Measurements from ENCODE around the gene MYZAP. TPM values are rescaled to one million over a fixed set of nuclear protein-coding genes. Genes with fewer than 3 reads are reported as not detected.

MYZAP gene
- total RNA-seq, 1 experiment from 2014 or later: 0.68 TPM

DNA sequence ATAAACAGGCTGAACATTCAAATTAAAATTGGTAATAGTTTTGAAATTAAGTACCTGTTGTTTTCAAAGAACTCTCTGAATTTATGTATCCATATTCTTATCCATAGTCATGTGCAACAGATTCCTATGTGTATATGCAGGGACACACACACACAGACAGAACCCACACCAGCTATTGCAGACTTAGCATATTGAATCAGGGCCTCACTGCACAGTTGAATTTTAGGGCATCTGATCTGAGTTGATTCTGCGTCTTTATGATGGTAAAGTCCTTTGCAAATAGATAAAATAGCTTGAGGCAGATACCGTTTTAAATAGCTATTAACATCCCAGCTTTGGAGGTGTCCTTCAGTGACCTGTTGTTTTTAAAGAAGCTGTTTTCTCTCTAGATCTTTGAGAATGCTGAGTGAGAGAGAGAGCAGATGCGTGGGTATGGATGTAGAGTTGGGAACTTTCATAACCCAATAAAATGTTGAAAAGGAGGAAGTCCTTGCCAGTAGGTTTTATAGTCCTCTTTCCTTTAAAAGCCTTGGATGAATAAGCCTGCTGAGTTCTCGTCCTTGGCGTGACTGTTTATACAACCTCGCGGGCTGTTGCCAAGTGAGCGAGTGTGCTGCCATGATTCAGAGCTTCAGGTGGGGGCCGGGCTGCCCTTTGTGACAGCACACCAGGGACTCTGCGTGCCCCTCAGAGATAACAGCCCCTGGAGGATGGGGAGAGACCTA is 18.3 kb downstream of the MYZAP start (continued):
- TF ChIP-seq HMGA2 (CRISPR knock-in tag; IDR thresholded peaks at IDR 0.05): no peak
- no peak for TF ChIP-seq EMX1 (CRISPR knock-in tag; IDR thresholded peaks at IDR 0.05)
- TF ChIP-seq, protein P1, sequence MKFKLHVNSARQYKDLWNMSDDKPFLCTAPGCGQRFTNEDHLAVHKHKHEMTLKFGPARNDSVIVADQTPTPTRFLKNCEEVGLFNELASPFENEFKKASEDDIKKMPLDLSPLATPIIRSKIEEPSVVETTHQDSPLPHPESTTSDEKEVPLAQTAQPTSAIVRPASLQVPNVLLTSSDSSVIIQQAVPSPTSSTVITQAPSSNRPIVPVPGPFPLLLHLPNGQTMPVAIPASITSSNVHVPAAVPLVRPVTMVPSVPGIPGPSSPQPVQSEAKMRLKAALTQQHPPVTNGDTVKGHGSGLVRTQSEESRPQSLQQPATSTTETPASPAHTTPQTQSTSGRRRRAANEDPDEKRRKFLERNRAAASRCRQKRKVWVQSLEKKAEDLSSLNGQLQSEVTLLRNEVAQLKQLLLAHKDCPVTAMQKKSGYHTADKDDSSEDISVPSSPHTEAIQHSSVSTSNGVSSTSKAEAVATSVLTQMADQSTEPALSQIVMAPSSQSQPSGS (CRISPR knock-in tag; IDR thresholded peaks at IDR 0.05; ENCODE audit: borderline replicate concordance, low read depth): no peak
- TF ChIP-seq, protein P2, sequence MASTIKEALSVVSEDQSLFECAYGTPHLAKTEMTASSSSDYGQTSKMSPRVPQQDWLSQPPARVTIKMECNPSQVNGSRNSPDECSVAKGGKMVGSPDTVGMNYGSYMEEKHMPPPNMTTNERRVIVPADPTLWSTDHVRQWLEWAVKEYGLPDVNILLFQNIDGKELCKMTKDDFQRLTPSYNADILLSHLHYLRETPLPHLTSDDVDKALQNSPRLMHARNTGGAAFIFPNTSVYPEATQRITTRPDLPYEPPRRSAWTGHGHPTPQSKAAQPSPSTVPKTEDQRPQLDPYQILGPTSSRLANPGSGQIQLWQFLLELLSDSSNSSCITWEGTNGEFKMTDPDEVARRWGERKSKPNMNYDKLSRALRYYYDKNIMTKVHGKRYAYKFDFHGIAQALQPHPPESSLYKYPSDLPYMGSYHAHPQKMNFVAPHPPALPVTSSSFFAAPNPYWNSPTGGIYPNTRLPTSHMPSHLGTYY (CRISPR knock-in tag; IDR thresholded peaks at IDR 0.05): no peak
- TF ChIP-seq ELF4 (CRISPR knock-in tag; IDR thresholded peaks at IDR 0.05; ENCODE audit: low read depth): no peak
- no peak for TF ChIP-seq ATF1 (CRISPR knock-in tag; IDR thresholded peaks at IDR 0.05)

DNA sequence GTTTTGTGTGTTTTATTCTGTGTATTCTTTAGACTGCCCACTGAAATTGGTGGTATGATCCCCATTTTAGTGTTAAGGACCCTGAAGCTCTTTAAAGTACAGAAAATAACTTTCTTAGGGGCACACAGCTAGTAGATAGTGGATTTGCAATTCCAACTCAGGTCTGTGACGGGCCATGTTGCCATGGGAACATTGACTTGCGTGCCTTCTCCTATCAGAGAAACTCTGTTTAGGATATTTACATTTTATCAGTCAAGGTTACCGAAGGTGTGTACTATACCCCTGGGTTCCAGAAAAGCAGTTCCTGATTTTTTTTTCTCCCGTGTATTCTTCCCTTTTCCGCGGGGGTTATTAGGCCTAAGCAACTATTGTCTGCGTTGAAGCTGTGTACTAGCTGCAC is 19.4 kb downstream of the MYZAP start:
- H3K4me1 Mint-ChIP-seq: peaks cover 20% of the 10 kb centered on the region
- TF ChIP-seq EMX1 (CRISPR knock-in tag; IDR thresholded peaks at IDR 0.05): no peak
- no peak for TF ChIP-seq ZNF317 (CRISPR knock-in tag; IDR thresholded peaks at IDR 0.05; ENCODE audit: borderline replicate concordance, low read depth)
- TF ChIP-seq PRRX2 (CRISPR knock-in tag; IDR thresholded peaks at IDR 0.05): no peak
- H3K4me3 Mint-ChIP-seq: no peak overlapping the region
- no peaks in the 10 kb centered on the region for H3K9me3 Mint-ChIP-seq
- ChIA-PET POLR2A (no interaction called here), CTCF (interaction anchor here (1.1 kb wide), 1 partner anchor 30 kb away, joined by 6 read pairs; no protein-coding TSS in a partner anchor)
- DNase-seq (ENCODE audit: low spot score) (no peak), ATAC-seq (no peak)
- no peaks in the 10 kb centered on the region; the same call in 1 of the 2 replicates for H3K27me3 Mint-ChIP-seq (ENCODE audit: low read depth)
- no peaks in the 10 kb centered on the region for H3K36me3 Mint-ChIP-seq
- no peak overlapping the region for H3K27ac Mint-ChIP-seq

DNA sequence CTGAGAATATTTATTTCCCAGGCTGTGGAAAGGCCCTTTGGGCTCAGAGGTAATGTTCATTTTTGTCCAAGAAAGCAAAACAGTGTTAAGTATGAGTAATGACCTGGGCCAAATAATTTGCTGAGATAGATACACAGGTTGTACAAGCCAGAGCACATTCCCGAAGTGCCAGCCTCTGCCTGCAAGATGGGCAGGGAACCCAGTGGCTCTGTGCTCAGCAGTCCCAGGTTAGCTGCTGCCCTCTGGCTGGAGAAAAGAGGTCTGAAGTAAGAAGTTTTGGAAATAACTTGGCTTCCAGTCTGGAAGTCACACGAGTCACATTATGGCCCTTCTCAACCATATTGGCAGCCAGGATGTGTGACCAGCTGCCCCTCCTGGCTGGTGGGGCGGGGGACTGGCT is 20.2 kb downstream of the MYZAP start:
- H3K36me3 Mint-ChIP-seq: no peaks in the 10 kb centered on the region
- no peaks in the 10 kb centered on the region; the same call in 1 of the 2 replicates for H3K27me3 Mint-ChIP-seq (ENCODE audit: low read depth)
- peak; percentile 28 for DNase-seq (ENCODE audit: low spot score)
- no peak overlapping the region for H3K4me3 Mint-ChIP-seq
- no peak overlapping the region for H3K27ac Mint-ChIP-seq
- ATAC-seq: peak; percentile 48
- ChIA-PET CTCF (interaction anchor here (1.1 to 1.6 kb wide), 4 partner anchors 21 to 60 kb away, joined by 3 to 7 read pairs (median 4); no protein-coding TSS in a partner anchor), POLR2A (no interaction called here)
- no peaks in the 10 kb centered on the region for H3K9me3 Mint-ChIP-seq
- H3K4me1 Mint-ChIP-seq: peaks cover 20% of the 10 kb centered on the region
- no peak for TF ChIP-seq ZNF671 (CRISPR knock-in tag; IDR thresholded peaks at IDR 0.05)
- no peak for TF ChIP-seq TEAD4 (CRISPR knock-in tag; IDR thresholded peaks at IDR 0.05)
- TF ChIP-seq SP1 (CRISPR knock-in tag; conservative IDR thresholded peaks at IDR 0.05): no peak
- TF ChIP-seq, protein P3, sequence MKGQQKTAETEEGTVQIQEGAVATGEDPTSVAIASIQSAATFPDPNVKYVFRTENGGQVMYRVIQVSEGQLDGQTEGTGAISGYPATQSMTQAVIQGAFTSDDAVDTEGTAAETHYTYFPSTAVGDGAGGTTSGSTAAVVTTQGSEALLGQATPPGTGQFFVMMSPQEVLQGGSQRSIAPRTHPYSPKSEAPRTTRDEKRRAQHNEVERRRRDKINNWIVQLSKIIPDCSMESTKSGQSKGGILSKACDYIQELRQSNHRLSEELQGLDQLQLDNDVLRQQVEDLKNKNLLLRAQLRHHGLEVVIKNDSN (CRISPR knock-in tag; IDR thresholded peaks at IDR 0.05): no peak
- TF ChIP-seq, protein P4, sequence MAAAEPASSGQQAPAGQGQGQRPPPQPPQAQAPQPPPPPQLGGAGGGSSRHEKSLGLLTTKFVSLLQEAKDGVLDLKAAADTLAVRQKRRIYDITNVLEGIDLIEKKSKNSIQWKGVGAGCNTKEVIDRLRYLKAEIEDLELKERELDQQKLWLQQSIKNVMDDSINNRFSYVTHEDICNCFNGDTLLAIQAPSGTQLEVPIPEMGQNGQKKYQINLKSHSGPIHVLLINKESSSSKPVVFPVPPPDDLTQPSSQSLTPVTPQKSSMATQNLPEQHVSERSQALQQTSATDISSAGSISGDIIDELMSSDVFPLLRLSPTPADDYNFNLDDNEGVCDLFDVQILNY (CRISPR knock-in tag; IDR thresholded peaks at IDR 0.05): no peak
- TF ChIP-seq, protein P5, sequence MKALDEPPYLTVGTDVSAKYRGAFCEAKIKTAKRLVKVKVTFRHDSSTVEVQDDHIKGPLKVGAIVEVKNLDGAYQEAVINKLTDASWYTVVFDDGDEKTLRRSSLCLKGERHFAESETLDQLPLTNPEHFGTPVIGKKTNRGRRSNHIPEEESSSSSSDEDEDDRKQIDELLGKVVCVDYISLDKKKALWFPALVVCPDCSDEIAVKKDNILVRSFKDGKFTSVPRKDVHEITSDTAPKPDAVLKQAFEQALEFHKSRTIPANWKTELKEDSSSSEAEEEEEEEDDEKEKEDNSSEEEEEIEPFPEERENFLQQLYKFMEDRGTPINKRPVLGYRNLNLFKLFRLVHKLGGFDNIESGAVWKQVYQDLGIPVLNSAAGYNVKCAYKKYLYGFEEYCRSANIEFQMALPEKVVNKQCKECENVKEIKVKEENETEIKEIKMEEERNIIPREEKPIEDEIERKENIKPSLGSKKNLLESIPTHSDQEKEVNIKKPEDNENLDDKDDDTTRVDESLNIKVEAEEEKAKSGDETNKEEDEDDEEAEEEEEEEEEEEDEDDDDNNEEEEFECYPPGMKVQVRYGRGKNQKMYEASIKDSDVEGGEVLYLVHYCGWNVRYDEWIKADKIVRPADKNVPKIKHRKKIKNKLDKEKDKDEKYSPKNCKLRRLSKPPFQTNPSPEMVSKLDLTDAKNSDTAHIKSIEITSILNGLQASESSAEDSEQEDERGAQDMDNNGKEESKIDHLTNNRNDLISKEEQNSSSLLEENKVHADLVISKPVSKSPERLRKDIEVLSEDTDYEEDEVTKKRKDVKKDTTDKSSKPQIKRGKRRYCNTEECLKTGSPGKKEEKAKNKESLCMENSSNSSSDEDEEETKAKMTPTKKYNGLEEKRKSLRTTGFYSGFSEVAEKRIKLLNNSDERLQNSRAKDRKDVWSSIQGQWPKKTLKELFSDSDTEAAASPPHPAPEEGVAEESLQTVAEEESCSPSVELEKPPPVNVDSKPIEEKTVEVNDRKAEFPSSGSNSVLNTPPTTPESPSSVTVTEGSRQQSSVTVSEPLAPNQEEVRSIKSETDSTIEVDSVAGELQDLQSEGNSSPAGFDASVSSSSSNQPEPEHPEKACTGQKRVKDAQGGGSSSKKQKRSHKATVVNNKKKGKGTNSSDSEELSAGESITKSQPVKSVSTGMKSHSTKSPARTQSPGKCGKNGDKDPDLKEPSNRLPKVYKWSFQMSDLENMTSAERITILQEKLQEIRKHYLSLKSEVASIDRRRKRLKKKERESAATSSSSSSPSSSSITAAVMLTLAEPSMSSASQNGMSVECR (CRISPR knock-in tag; IDR thresholded peaks at IDR 0.05; ENCODE audit: borderline replicate concordance): no peak
- TF ChIP-seq, protein P6, sequence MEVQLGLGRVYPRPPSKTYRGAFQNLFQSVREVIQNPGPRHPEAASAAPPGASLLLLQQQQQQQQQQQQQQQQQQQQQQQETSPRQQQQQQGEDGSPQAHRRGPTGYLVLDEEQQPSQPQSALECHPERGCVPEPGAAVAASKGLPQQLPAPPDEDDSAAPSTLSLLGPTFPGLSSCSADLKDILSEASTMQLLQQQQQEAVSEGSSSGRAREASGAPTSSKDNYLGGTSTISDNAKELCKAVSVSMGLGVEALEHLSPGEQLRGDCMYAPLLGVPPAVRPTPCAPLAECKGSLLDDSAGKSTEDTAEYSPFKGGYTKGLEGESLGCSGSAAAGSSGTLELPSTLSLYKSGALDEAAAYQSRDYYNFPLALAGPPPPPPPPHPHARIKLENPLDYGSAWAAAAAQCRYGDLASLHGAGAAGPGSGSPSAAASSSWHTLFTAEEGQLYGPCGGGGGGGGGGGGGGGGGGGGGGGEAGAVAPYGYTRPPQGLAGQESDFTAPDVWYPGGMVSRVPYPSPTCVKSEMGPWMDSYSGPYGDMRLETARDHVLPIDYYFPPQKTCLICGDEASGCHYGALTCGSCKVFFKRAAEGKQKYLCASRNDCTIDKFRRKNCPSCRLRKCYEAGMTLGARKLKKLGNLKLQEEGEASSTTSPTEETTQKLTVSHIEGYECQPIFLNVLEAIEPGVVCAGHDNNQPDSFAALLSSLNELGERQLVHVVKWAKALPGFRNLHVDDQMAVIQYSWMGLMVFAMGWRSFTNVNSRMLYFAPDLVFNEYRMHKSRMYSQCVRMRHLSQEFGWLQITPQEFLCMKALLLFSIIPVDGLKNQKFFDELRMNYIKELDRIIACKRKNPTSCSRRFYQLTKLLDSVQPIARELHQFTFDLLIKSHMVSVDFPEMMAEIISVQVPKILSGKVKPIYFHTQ (CRISPR knock-in tag; IDR thresholded peaks at IDR 0.05): no peak
- TF ChIP-seq GABPB1 (CRISPR knock-in tag; IDR thresholded peaks at IDR 0.05): no peak
- no peak for TF ChIP-seq ZNF317 (CRISPR knock-in tag; IDR thresholded peaks at IDR 0.05; ENCODE audit: borderline replicate concordance, low read depth)
- TF ChIP-seq ZNF396 (CRISPR knock-in tag; IDR thresholded peaks at IDR 0.05; ENCODE audit: borderline replicate concordance): no peak
- TF ChIP-seq, protein P7, sequence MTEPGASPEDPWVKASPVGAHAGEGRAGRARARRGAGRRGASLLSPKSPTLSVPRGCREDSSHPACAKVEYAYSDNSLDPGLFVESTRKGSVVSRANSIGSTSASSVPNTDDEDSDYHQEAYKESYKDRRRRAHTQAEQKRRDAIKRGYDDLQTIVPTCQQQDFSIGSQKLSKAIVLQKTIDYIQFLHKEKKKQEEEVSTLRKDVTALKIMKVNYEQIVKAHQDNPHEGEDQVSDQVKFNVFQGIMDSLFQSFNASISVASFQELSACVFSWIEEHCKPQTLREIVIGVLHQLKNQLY (CRISPR knock-in tag; IDR thresholded peaks at IDR 0.05): no peak
- TF ChIP-seq ZNF416 (CRISPR knock-in tag; IDR thresholded peaks at IDR 0.05): no peak
- no peak for TF ChIP-seq HMGA2 (CRISPR knock-in tag; IDR thresholded peaks at IDR 0.05)
